SK-N-SH (cell line): ENCODE measurements around the gene MAGEA4. TPM values are rescaled to one million over a fixed set of nuclear protein-coding genes. Genes with fewer than 3 reads are reported as not detected.

Source experiments
- CTCF ChIA-PET: fragments of 300-600, 350-600 bp; formaldehyde crosslinking; extraction: SDS; loops from one replicate; lab custom pipeline; 2021; lab: Yijun Ruan, JAX
- POLR2A ChIA-PET: fragments of 350-600 bp; sonication (Branson Sonifier 250); formaldehyde crosslinking; extraction: SDS; loops from one replicate; lab custom pipeline; 2020; ENCODE audit warnings: antibody characterized with exemption, inconsistent platforms; lab: Yijun Ruan, JAX
- DNase-seq: peaks from one replicate; pipeline ENCODE4 v3.0.0; 2012
- H2AFZ ChIP-seq: fragments of 200-600 bp; sonication (generic); 2 replicates; pipeline ENCODE4 v1.8.1; 2016; ENCODE audit warnings: antibody characterized with exemption, mild to moderate bottlenecking, low read depth
- H3F3A ChIP-seq: fragments of 200-600 bp; sonication (generic); replicated peaks from 2 replicates; pipeline ENCODE3; 2016; ENCODE audit warnings: antibody characterized with exemption, mild to moderate bottlenecking; ENCODE audit not compliant: insufficient read depth
- H3K27ac ChIP-seq, 2 experiments: fragments of 200-500 bp in 1 of 2; fragments of 200-600 bp in 1 of 2; sonication (Bioruptor generic) in 1 of 2; sonication (generic), shearing (Covaris generic) in 1 of 2; 2 replicates each; pipeline versions ENCODE4 v1.5.1 to v1.6.1; 2014 to 2016; ENCODE audit warnings: low read depth in 2 of 2, inconsistent platforms in 1 of 2, low read length in 1 of 2, mild to moderate bottlenecking in 1 of 2, mixed read lengths in 1 of 2
- H3K27me3 ChIP-seq: fragments of 200-600 bp; sonication (generic), shearing (Covaris generic); 2 replicates; pipeline ENCODE4 v1.6.1; 2016; ENCODE audit warnings: mixed run types; ENCODE audit not compliant: insufficient read depth
- H3K36me3 ChIP-seq, 2 experiments: fragments of 200-500 bp in 1 of 2; fragments of 200-600 bp in 1 of 2; sonication (Bioruptor generic) in 1 of 2; sonication (generic) in 1 of 2; replicated peaks in 1 of 2; 2 replicates each; pipeline versions ENCODE3 to v1.5.1; 2014 to 2016; ENCODE audit warnings: low read length in 1 of 2, mild to moderate bottlenecking in 1 of 2; ENCODE audit not compliant: insufficient read depth in 2 of 2, control insufficient read depth in 1 of 2
- H3K4me1 ChIP-seq, 2 experiments: fragments of 200-500 bp in 1 of 2; fragments of 200-600 bp in 1 of 2; sonication (Bioruptor generic) in 1 of 2; sonication (generic), shearing (Covaris generic) in 1 of 2; 2 replicates each; pipeline versions ENCODE4 v1.5.1 to v1.6.1; 2014 to 2016; ENCODE audit warnings: low read depth in 1 of 2, low read length in 1 of 2, mixed run types in 1 of 2; ENCODE audit not compliant: insufficient read depth in 2 of 2, control insufficient read depth in 1 of 2
- H3K4me2 ChIP-seq: fragments of 200-600 bp; sonication (generic), shearing (Covaris generic); 2 replicates; pipeline ENCODE4 v1.6.1; 2017; ENCODE audit warnings: mixed run types
- H3K4me3 ChIP-seq, 2 experiments: fragments of 200-500 bp in 1 of 2; fragments of 200-600 bp in 1 of 2; sonication (Bioruptor generic) in 1 of 2; sonication (generic), shearing (Covaris generic) in 1 of 2; 2 replicates each; pipeline versions ENCODE4 v1.5.1 to v1.8.1; 2014 to 2016; ENCODE audit warnings: low read depth in 2 of 2, inconsistent platforms in 1 of 2, low read length in 1 of 2, mild to moderate bottlenecking in 1 of 2, mixed read lengths in 1 of 2, moderate library complexity in 1 of 2
- H3K79me2 ChIP-seq: fragments of 200-600 bp; sonication (generic); 2 replicates; pipeline ENCODE4 v1.8.1; 2017; ENCODE audit warnings: mild to moderate bottlenecking; ENCODE audit not compliant: insufficient read depth
- H3K9ac ChIP-seq: fragments of 200-600 bp; sonication (generic); 2 replicates; pipeline ENCODE4 v1.6.1; 2017; ENCODE audit warnings: mixed run types
- H3K9me2 ChIP-seq: fragments of 200-600 bp; sonication (generic); 2 replicates; pipeline ENCODE4 v1.6.1; 2017; ENCODE audit warnings: mixed run types
- H3K9me3 ChIP-seq: fragments of 200-600 bp; sonication (generic); 2 replicates; pipeline ENCODE4 v1.6.1; 2017; ENCODE audit warnings: mixed run types, mild to moderate bottlenecking, moderate library complexity
- H4K20me1 ChIP-seq: fragments of 200-600 bp; sonication (generic); 2 replicates; pipeline ENCODE4 v1.6.1; 2017; ENCODE audit warnings: mild to moderate bottlenecking, mixed run types; ENCODE audit not compliant: insufficient read depth
- CHD2 ChIP-seq: fragments of 150-350 bp; IDR thresholded peaks from 2 replicates; pipeline ENCODE4 v1.6.1; 2018; ENCODE audit warnings: low read length; ENCODE audit not compliant: partially characterized antibody
- ELF1 ChIP-seq: IDR thresholded peaks from 2 replicates; pipeline ENCODE4 v1.4.0; 2012
- EZH2phosphoT487 ChIP-seq: fragments of 200-600 bp; sonication (generic); IDR thresholded peaks from 2 replicates; pipeline ENCODE4 v1.6.1; 2017; ENCODE audit warnings: low read depth, mixed run types, mild to moderate bottlenecking, antibody characterized with exemption, moderate library complexity, borderline replicate concordance
- FOXJ3 ChIP-seq: sonication (generic); formaldehyde crosslinking; IDR thresholded peaks from 2 replicates; pipeline ENCODE4 v1.5.1; 2020; ENCODE audit warnings: mild to moderate bottlenecking, missing genetic modification reagents
- FOXM1 ChIP-seq: IDR thresholded peaks from 2 replicates; pipeline ENCODE4 v1.4.0; 2012; ENCODE audit warnings: low read depth, mild to moderate bottlenecking
- GABPA ChIP-seq: IDR thresholded peaks from 2 replicates; pipeline ENCODE4 v1.4.0; 2012; ENCODE audit warnings: low read depth, mild to moderate bottlenecking
- GATA2 ChIP-seq: sonication (generic); formaldehyde crosslinking; IDR thresholded peaks from 2 replicates; pipeline ENCODE4 v1.5.0; 2020; ENCODE audit warnings: mild to moderate bottlenecking, missing genetic modification reagents
- MXI1 ChIP-seq: IDR thresholded peaks from 2 replicates; pipeline ENCODE4 v1.6.1; 2012; ENCODE audit warnings: mild to moderate bottlenecking, low read depth, low read length, improper control_type of control experiment
- NFIC ChIP-seq: IDR thresholded peaks from 2 replicates; pipeline ENCODE4 v1.4.0; 2012; ENCODE audit warnings: borderline replicate concordance
- NRF1 ChIP-seq: IDR thresholded peaks from 2 replicates; pipeline ENCODE4 v1.6.1; 2012; ENCODE audit warnings: low read depth, mild to moderate bottlenecking, low read length
- POLR2AphosphoS5 ChIP-seq: IDR thresholded peaks from 2 replicates; pipeline ENCODE4 v1.6.1; 2012; ENCODE audit warnings: low read depth, low read length
- RCOR1 ChIP-seq: fragments of 150-350 bp; IDR thresholded peaks from 2 replicates; pipeline ENCODE4 v1.6.1; 2017; ENCODE audit warnings: antibody characterized with exemption, low read length
- REST ChIP-seq: IDR thresholded peaks from 2 replicates; pipeline ENCODE4 v1.6.1; 2012; ENCODE audit warnings: mild to moderate bottlenecking, low read depth, low read length, moderate library complexity
- RXRA ChIP-seq: IDR thresholded peaks from 2 replicates; pipeline ENCODE4 v1.4.0; 2012; ENCODE audit warnings: low read depth, mild to moderate bottlenecking, borderline replicate concordance
- SIN3A ChIP-seq: IDR thresholded peaks from 2 replicates; pipeline ENCODE4 v1.6.1; 2012; ENCODE audit warnings: low read depth, mild to moderate bottlenecking, low read length, moderate library complexity, borderline replicate concordance
- TAF1 ChIP-seq: IDR thresholded peaks from 2 replicates; pipeline ENCODE4 v1.6.1; 2012; ENCODE audit warnings: low read depth, mild to moderate bottlenecking, low read length, moderate library complexity, borderline replicate concordance
- TEAD4 ChIP-seq: IDR thresholded peaks from 2 replicates; pipeline ENCODE4 v1.4.0; 2012; ENCODE audit warnings: mild to moderate bottlenecking, borderline replicate concordance; ENCODE audit not compliant: insufficient read depth
- WGBS: methylation state at CpG from one replicate; pipeline ENCODE4 v1.1.6; 2017; ENCODE audit warnings: low lambda C conversion rate; 5-methylcytosine and 5-hydroxymethylcytosine counted together
- polyA plus RNA-seq, 3 experiments: library from polyadenylated mRNA; depleted of rRNA; stranded (reverse); fragments of >200 nt; gene quantifications; 2 replicates each; pipeline ENCODE4 v1.2.3, GENCODE V29; 2012

MAGEA4 gene
- polyA plus RNA-seq, 1 of the 3 experiments (the other 2 are of a cell fraction) = 0.10 TPM

GRCh38 chrX:151958101-151958500 lies 45.4 kb downstream of the MAGEA4 start:
- CTCF ChIA-PET = no interaction called here
- Histone ChIP-seq H3K27me3 (no peaks in the 10 kb centered on the region; the same call in 1 of the 2 replicates), H3K9ac (no peak overlapping the region), H2AFZ (no peak overlapping the region), H3K9me2 (no peaks in the 10 kb centered on the region), H3K27ac (no peak overlapping the region), H3K4me3 (no peak overlapping the region), H3K79me2 (no peaks in the 10 kb centered on the region), H4K20me1 (no peaks in the 10 kb centered on the region), H3K4me1 (no peaks in the 10 kb centered on the region), H3K9me3 (no peaks in the 10 kb centered on the region), H3F3A (no peaks in the 10 kb centered on the region), H3K4me2 (no peak overlapping the region), H3K36me3 (peaks cover 2 to 7% of the 10 kb centered on the region in 2 experiments)
- WGBS = 13% methylated on average over 1 of the region's 4 CpGs
- POLR2A ChIA-PET = no interaction called here
- DNase-seq = no peak
- TF ChIP-seq TAF1 (no peak), NFIC (no peak)

- POLR2A ChIA-PET = no interaction called here
- CTCF ChIA-PET = no interaction called here
- Histone ChIP-seq H4K20me1 (no peaks in the 10 kb centered on the region), H3K9ac (no peak overlapping the region)
- WGBS = 38% methylated on average over 3 of the region's 5 CpGs
- TF ChIP-seq TEAD4 (no peak), GATA2 (no peak), REST (no peak), FOXJ3 (CRISPR knock-in tag) (no peak), RXRA (no peak), MXI1 (no peak), EZH2phosphoT487 (no peak), GABPA (no peak), FOXM1 (no peak), SIN3A (no peak), NRF1 (no peak), CHD2 (no peak), POLR2AphosphoS5 (no peak), ELF1 (no peak), RCOR1 (no peak)
- TF ChIP-seq, all 33 proteins: peak for 0
- no peaks in the 10 kb centered on the region for H3K9me3 ChIP-seq
- H3K9me2 ChIP-seq = no peaks in the 10 kb centered on the region
- no peak overlapping the region for H2AFZ ChIP-seq
- H3K27me3 ChIP-seq = no peaks in the 10 kb centered on the region; the same call in 1 of the 2 replicates
- H3K27ac ChIP-seq = no peak overlapping the region
- DNase-seq = no peak
- H3K79me2 ChIP-seq = no peaks in the 10 kb centered on the region
- H3K4me2 ChIP-seq = no peak overlapping the region
- H3K36me3 ChIP-seq = peaks cover 2 to 13% of the 10 kb centered on the region in 2 experiments
- H3K4me1 ChIP-seq = no peaks in the 10 kb centered on the region
- H3K4me3 ChIP-seq = no peak overlapping the region
- H3F3A ChIP-seq = no peaks in the 10 kb centered on the region
These were observed 49.3 kb downstream of the MAGEA4 start for GRCh38 chrX:151962034-151962433.
